GM13976 (cell line): ENCODE data around the gene PRXL2C.

Source experiments
- DNase-seq: peaks from one replicate; pipeline ENCODE4 v3.0.0; 2012; ENCODE audit warnings: low spot score
- CTCF ChIP-seq: IDR thresholded peaks from 2 replicates; pipeline ENCODE4 v1.5.1; 2012; ENCODE audit warnings: borderline replicate concordance, mild to moderate bottlenecking; ENCODE audit not compliant: insufficient read depth; ENCODE audit errors: extremely low read depth, missing control alignments, control extremely low read depth
- in situ Hi-C: fragments of 300-500 bp; cut with MboI; formaldehyde crosslinking; loops from one replicate; pipeline ENCODE4 v1.12.0; 2022; ENCODE audit warnings: low sequenced_read_pairs, mixed read lengths, inconsistent platforms; ENCODE audit not compliant: unreplicated experiment

Gene PRXL2C

GRCh38 chr9:96612105-96612965, 42.8 kb downstream of the PRXL2C start:
- in situ Hi-C loops: no loop called here

DNA sequence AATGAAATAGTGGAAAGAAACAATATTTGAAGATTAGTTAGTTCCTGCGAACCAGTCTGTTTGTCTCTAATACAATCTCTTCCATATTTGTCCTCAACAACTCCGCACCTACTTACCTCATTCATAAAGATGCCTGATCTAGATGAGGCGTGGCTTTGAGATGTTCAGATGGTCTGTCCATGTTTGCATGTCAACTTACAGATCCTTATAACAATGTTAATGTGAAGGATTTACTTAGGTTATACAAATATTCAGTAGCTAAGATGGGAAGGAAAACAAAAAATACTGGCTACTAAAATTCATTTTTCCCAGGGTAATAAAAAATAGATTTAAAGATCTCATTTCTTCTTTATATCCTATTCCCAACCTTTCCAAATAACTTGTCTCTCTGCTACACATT, 43.8 kb downstream of the PRXL2C start:
- TF ChIP-seq CTCF: no peak
- in situ Hi-C loops: no loop called here
- DNase-seq: no peak

More at GRCh38 chr9:96612105-96612965, 42.8 kb downstream of the PRXL2C start:
- no peak for TF ChIP-seq CTCF
- DNase-seq: no peak

DNA sequence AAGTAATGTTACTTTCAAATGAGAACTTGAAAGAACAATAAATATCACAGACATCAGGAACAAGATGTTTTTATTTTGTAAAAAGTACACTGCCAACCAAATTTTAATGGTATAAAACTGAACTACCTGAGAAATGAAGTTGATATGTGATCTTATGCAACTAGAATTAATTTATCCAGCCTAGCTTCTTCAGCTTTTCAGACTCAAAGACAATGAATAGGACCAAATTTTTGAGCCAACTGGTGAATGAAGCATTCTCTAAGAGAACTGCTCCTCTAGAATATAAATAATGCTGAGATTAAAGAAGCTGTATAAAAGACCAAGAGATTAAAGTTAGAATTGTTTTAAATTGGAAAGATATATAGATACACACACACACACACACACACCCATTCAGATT, 45.4 kb downstream of the PRXL2C start:
- no peak for DNase-seq
- TF ChIP-seq CTCF: no peak
- in situ Hi-C loops: no loop called here

DNA sequence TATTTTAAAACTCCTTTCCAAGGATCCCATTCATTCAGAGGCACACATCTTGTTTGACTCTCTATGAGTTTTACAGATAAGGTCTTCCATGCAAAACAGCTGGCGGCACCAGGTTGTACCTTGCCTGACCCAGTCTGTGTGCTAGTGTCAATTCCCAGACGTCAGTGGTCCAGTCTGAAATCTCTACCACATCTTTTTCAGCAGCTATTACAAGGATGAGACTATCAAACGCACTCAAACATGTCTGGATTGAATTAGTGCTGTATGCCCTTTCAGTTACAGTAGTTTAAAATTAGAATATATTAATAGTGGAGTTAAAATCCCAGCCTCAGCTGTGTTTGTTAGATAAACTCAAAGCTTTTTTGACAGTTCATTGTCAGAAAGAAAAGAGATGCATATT, 47.1 kb downstream of the PRXL2C start:
- no peak for DNase-seq
- in situ Hi-C loops: no loop called here
- TF ChIP-seq CTCF: no peak

GRCh38 chr9:96605328-96605727, 49.8 kb downstream of the PRXL2C start:
- no peak for TF ChIP-seq CTCF
- DNase-seq: no peak
- in situ Hi-C loops: no loop called here

DNA sequence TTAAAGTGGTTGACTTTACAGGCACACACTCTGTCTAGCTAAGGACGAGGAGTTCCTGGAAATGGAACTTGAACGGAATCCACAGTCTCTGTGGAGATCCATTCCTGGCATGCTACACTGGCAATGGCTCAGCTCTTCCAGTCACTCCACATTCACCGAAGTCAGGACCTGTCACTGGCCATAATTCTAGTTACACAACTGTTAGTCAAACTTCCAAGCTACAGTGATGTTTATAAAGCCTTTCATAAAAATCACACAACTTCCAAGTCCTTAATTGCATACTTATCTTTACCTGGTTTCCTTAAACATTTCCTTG, 51.2 kb downstream of the PRXL2C start:
- in situ Hi-C loops: no loop called here
- no peak for DNase-seq
- no peak for TF ChIP-seq CTCF
